Measurements from ENCODE around the gene NCAPD2. TPM values are rescaled to one million over a fixed set of nuclear protein-coding genes. Genes with fewer than 3 reads are reported as not detected.
"Not testable (repeated sequence)": the region's sequence is repeated elsewhere in the genome, so short reads cannot be mapped to it uniquely, and the experiment has no call there.

Gene NCAPD2
- total RNA-seq, 1 experiment from 2014 or later: 114 TPM

- Histone ChIP-seq H2AFZ (ENCODE audit: low read length) (no peak overlapping the region), H3K4ac (ENCODE audit: low read depth, low read length) (no peak overlapping the region), H3K56ac (ENCODE audit: insufficient read length, low read depth, low read length) (no peak overlapping the region), H3K79me2 (ENCODE audit: insufficient read depth, low read length) (peaks cover 4% of the 10 kb centered on the region; the same call in 1 of the 2 replicates), H2BK20ac (ENCODE audit: low read depth, low read length, poor library complexity, severe bottlenecking) (no peak overlapping the region), H3K27me3 (ENCODE audit: insufficient read depth, low read length) (no peaks in the 10 kb centered on the region), H3K18ac (ENCODE audit: insufficient read length, low read depth, low read length) (no peak overlapping the region), H2BK15ac (ENCODE audit: low read depth, low read length) (no peak overlapping the region), H2BK120ac (ENCODE audit: low read depth, low read length, poor library complexity, severe bottlenecking) (no peak overlapping the region), H3K4me2 (ENCODE audit: insufficient read depth, insufficient read length, low read length) (peak overlapping the region; percentile 100), H3K9me3 (ENCODE audit: control insufficient read depth, low read depth, low read length) (no peaks in the 10 kb centered on the region), H2BK5ac (ENCODE audit: insufficient read length, low read length) (no peak overlapping the region), H2BK12ac (ENCODE audit: insufficient read length, low read depth, low read length) (no peak overlapping the region), H3K23me2 (ENCODE audit: insufficient read length, low read depth, low read length, poor library complexity, severe bottlenecking) (peaks cover 9% of the 10 kb centered on the region), H4K91ac (ENCODE audit: insufficient read length, low read depth, low read length) (no peak overlapping the region), H3K79me1 (ENCODE audit: insufficient read depth, low read depth, low read length, poor library complexity, severe bottlenecking) (peaks cover 8% of the 10 kb centered on the region), H4K8ac (replicated peaks; ENCODE audit: insufficient read length, low read depth, low read length) (no peak overlapping the region), H4K5ac (ENCODE audit: insufficient read length, low read depth, low read length) (no peak overlapping the region), H2AK5ac (ENCODE audit: insufficient read length, low read length) (no peak overlapping the region), H3K9ac (ENCODE audit: extremely low read depth, insufficient read length, low read length) (peak overlapping the region; percentile 72), H3K14ac (ENCODE audit: insufficient read depth, low read length) (no peak overlapping the region), H4K20me1 (ENCODE audit: control insufficient read depth, insufficient read depth, insufficient read length) (no peaks in the 10 kb centered on the region), H3K27ac (ENCODE audit: insufficient read length, low read depth, low read length) (no peak overlapping the region), H3K4me1 (ENCODE audit: insufficient read depth, low read length) (0 out of 2 replicates have a peak, but pooled peaks cover 2% of the 10 kb centered on the region), H3T11ph (ENCODE audit: low read length) (no peak overlapping the region), H3K23ac (ENCODE audit: insufficient read length, low read depth, low read length) (no peak overlapping the region)
- DNase-seq: no peak
- Mint-ChIP-seq H3K4me1 (peaks cover 20 to 23% of the 10 kb centered on the region in 2 experiments), H3K27me3 (ENCODE audit: low read depth) (no peaks in the 10 kb centered on the region), H3K36me3 (ENCODE audit: insufficient read depth in 1 of 3, low read depth in 3 of 3) (peaks cover 25 to 55% (median 53%) of the 10 kb centered on the region in 3 experiments), H3K4me3 (peak overlapping the region; percentile 90 to 91), H3K27ac (no peak overlapping the region; a peak in 1 of 7 replicates), H3K9me3 (no peaks in the 10 kb centered on the region)
- no peak for TF ChIP-seq CTCF (conservative IDR thresholded peaks at IDR 0.05)
- WGBS (ENCODE audit: extremely low coverage, insufficient read length, low lambda C conversion rate): no CpG with 5 or more reads among the region's 1 CpG
Observed at GRCh38 chr12:6494968-6495367, 1.1 kb downstream of the NCAPD2 start.

GRCh38 chr12:6497291-6497690, 3.4 kb downstream of the NCAPD2 start:
- 0 out of 5 replicates have a peak overlapping the region, but pooled peaks of 1 of the 2 experiments have one; percentile 7 for H3K4me3 Mint-ChIP-seq
- not testable (repeated sequence) for H2BK20ac ChIP-seq (ENCODE audit: low read depth, low read length, poor library complexity, severe bottlenecking); H3K27ac ChIP-seq (ENCODE audit: insufficient read length, low read depth, low read length); H4K91ac ChIP-seq (ENCODE audit: insufficient read length, low read depth, low read length); H3K9me3 ChIP-seq (ENCODE audit: control insufficient read depth, low read depth, low read length); H2BK120ac ChIP-seq (ENCODE audit: low read depth, low read length, poor library complexity, severe bottlenecking); H4K20me1 ChIP-seq (ENCODE audit: control insufficient read depth, insufficient read depth, insufficient read length); H4K5ac ChIP-seq (ENCODE audit: insufficient read length, low read depth, low read length); H2BK15ac ChIP-seq (ENCODE audit: low read depth, low read length); H3K4me2 ChIP-seq (ENCODE audit: insufficient read depth, insufficient read length, low read length); H2AFZ ChIP-seq (ENCODE audit: low read length); H3K9me3 Mint-ChIP-seq; H3T11ph ChIP-seq (ENCODE audit: low read length); H3K27me3 ChIP-seq (ENCODE audit: insufficient read depth, low read length); H2BK12ac ChIP-seq (ENCODE audit: insufficient read length, low read depth, low read length); DNase-seq; H3K18ac ChIP-seq (ENCODE audit: insufficient read length, low read depth, low read length); H2AK5ac ChIP-seq (ENCODE audit: insufficient read length, low read length); H3K9ac ChIP-seq (ENCODE audit: extremely low read depth, insufficient read length, low read length); H3K23ac ChIP-seq (ENCODE audit: insufficient read length, low read depth, low read length); H4K8ac ChIP-seq (replicated peaks; ENCODE audit: insufficient read length, low read depth, low read length); H2BK5ac ChIP-seq (ENCODE audit: insufficient read length, low read length); H3K27me3 Mint-ChIP-seq (ENCODE audit: low read depth); H3K79me2 ChIP-seq (ENCODE audit: insufficient read depth, low read length); H3K4ac ChIP-seq (ENCODE audit: low read depth, low read length); H3K14ac ChIP-seq (ENCODE audit: insufficient read depth, low read length); H3K4me1 ChIP-seq (ENCODE audit: insufficient read depth, low read length); H3K23me2 ChIP-seq (ENCODE audit: insufficient read length, low read depth, low read length, poor library complexity, severe bottlenecking); H3K56ac ChIP-seq (ENCODE audit: insufficient read length, low read depth, low read length)
- WGBS (ENCODE audit: extremely low coverage, insufficient read length, low lambda C conversion rate): no CpG with 5 or more reads among the region's 3 CpGs
- H3K27ac Mint-ChIP-seq: peak overlapping the region in 2 of 3 experiments; percentile 77 to 78; a peak in 2 of 7 replicates
- peaks cover 16 to 19% of the 10 kb centered on the region in 2 experiments for H3K4me1 Mint-ChIP-seq
- peaks cover 20 to 47% (median 46%) of the 10 kb centered on the region in 3 experiments for H3K36me3 Mint-ChIP-seq (ENCODE audit: insufficient read depth in 1 of 3, low read depth in 3 of 3)
- peaks cover 14% of the 10 kb centered on the region for H3K79me1 ChIP-seq (ENCODE audit: insufficient read depth, low read depth, low read length, poor library complexity, severe bottlenecking)

Measured in H9 (cell line).